ENCODE data around the gene CNGB1.

- TF ChIP-seq CTCF (conservative IDR thresholded peaks at IDR 0.05 in 1 of 2, IDR thresholded peaks at IDR 0.05 in 1 of 2; ENCODE audit: extremely low read depth in 1 of 2, insufficient read depth in 1 of 2, low read depth in 1 of 2, low read length in 2 of 2): no peak
- TF ChIP-seq EZH2 (IDR thresholded peaks at IDR 0.05; ENCODE audit: borderline replicate concordance, low read length): no peak
Observed at GRCh38 chr16:57935904-57936303, 35.0 kb downstream of the CNGB1 start.

All from mammary epithelial cell (primary cell).